NAMALWA (cell line): ENCODE data around the gene CEP85.
A peak's percentile ranks its signal among the peaks of the same experiment; 100 is the strongest.

ENCODE experiments used
- DNase-seq: peaks from one replicate; pipeline ENCODE4 v3.0.0-alpha.2; 2015; ENCODE audit warnings: low spot score

Gene CEP85, protein sequence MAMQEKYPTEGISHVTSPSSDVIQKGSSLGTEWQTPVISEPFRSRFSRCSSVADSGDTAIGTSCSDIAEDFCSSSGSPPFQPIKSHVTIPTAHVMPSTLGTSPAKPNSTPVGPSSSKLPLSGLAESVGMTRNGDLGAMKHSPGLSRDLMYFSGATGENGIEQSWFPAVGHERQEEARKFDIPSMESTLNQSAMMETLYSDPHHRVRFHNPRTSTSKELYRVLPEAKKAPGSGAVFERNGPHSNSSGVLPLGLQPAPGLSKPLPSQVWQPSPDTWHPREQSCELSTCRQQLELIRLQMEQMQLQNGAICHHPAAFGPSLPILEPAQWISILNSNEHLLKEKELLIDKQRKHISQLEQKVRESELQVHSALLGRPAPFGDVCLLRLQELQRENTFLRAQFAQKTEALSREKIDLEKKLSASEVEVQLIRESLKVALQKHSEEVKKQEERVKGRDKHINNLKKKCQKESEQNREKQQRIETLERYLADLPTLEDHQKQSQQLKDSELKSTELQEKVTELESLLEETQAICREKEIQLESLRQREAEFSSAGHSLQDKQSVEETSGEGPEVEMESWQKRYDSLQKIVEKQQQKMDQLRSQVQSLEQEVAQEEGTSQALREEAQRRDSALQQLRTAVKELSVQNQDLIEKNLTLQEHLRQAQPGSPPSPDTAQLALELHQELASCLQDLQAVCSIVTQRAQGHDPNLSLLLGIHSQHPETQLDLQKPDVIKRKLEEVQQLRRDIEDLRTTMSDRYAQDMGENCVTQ

DNA sequence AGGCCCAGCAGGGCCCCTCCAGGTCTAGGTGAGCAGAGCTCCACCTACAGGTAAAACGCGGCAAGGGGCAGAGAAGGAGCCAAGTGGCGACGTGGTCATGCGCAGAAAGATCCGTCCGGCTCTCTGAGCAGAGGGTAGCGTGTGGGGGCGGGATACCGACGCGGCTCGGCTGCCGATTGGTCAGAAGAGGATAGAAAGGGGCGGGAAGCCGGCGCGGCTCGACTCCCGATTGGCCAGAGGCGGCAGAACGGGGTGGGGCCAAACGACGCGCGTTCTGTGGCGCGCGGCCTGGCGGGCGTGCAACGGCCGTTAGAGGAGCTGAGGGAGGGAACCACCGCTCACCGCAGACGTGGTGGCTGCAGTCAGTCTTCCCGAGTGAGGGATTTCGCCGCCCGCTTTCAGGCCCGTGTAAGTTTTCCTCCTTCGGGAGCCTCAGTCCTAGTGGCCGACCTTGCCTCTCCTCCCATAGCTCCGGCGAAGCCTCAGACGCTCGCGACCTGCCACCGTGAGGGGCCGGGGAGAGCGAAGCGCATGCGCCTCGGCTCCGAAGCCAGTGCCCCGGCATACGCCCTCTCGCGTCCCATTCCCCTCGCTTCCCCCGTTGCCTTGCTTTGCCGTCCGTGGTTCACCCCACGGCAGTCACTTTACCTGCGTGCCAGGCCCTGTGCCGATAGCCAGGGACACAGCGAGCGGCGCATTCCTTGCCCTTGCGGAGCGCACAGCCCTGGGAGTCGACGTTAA, at the start of gene CEP85:
Gene CEP85, plus strand, starts transcription at position 298 of the 741 bp plus-strand sequence. CDS start 5,584 bp downstream, outside the sequence.
- peak; percentile 98 for DNase-seq

DNA sequence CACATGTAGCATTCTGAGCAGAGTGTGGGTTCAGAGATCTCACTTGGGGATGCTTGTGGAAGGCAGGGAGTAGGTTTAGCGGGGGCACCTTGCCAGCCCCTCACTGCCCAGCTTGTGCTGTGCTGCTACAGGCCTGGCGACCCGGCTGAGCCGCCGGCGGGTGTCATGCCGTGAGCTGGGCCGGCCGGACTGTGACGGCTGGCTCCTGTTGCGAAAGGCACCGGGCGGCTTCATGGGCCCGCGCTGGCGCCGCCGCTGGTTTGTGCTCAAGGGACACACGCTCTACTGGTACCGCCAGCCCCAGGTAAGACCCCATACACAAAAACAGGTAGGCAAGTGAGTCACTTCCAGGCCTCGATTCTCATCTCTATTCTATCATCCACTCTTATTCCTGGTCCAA, 49.1 kb upstream of the CEP85 start:
- DNase-seq = no peak

DNA sequence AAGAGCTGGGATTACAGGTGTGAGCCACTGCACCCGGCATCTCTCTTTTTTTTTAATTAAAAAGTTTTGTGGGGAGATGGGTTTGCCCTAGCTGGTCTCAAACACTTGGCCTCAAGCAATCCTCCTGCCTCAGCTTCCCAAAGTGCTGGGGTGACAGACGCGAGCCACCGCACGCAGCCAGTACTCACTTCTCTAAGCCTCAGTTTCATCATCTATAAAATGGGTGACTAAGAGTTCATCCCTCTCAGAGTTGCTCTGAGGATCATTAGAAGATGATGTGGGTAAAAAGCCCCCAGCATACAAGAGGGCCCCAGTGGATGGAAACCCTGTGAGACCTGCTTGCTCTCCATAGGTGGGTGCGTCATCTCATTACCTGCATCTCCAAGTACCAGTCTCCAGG, 46.1 kb upstream of the CEP85 start:
- no peak for DNase-seq

DNA sequence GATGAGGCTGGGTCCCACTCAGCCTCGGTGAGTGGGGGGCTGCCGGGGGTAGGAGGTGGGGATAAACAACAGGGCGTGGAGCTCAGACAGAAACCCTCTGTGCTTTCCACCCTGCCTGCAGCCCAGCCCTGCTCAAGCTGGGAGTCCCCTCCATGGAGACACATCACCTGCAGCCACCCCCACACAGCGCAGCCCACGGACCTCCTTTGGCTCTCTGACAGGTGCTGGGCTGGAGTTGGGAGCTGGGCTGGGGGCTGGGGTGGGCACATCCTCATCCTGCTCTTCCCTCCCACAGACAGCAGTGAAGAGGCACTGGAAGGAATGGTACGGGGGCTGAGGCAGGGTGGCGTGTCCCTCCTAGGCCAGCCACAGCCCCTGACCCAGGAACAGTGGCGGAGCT, 45.5 kb upstream of the CEP85 start:
- no peak for DNase-seq

DNA sequence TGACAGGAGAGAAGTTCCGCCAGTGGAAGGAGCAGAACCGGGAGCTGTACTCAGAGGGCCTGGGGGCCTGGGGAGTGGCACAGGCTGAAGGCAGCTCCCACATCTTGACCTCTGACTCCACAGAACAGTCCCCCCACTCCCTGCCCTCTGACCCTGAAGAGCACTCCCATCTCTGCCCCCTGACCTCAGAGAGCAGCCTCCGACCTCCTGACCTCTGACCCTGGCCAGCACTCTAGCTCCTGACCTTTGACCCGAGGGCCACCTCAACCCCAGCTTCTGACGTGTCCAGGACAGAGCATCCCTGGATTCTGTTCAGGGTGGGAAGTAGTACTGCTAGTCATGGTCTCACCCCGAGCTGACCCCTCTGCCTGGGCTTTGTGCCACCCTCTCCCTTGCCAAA, 44.7 kb upstream of the CEP85 start:
- DNase-seq = no peak

DNA sequence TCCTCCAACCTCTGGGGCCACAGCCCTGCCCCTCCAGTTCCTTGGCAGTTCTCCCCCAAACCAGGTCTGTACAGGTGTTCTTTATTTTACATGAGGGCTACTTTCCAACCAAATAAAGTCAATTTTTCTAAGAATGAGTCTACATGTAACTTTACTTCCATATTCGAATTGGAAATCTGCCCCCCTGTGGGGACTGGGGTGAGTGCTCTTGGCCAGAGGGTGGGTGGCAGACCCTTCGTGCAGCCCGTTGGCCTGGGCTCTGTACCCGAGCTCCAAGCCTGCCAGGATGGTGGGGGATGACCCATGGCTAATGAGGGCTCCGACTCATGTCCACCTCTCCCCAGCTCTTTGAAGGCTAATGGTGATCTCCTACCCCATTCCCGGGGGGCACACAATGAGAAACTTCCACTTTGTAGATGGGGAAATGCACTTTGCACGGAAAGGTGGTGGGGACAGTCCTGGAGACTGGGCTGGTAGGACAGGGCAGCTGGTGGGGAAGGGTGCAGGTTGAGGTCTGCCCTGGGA, 44.2 kb upstream of the CEP85 start:
- no peak for DNase-seq

DNA sequence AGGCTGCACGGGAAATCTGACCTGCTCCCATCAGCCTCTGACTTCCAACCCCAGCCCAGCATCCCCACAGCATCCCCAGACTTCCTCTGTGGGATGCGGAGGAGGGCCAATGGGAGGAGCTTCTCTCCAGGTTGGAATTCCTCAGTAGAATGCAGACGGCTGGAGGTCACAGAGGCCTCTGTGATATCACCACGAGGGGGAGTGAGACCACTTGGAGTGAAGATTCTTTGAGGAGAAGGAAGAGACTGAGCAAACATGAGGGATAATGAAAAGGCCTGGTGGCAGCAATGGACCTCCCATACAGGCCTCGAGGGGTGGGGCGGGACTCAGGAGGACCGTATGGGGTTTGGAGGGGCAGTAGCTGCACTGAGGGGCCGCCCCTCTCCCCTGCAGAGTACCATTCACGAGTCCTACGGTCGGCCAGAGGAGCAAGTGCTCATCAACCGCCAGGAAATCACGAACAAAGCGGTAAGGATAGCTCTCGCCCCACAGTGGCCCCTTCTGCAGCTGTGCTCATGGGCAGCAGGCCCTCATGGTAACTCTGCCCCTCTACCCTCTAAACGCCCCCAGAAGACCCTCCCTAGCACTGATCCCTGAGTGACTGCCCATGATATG, 43.5 kb upstream of the CEP85 start, which contains the start of gene CATSPER4:
Gene CATSPER4, plus strand, starts transcription at position 230 of the 615 bp plus-strand sequence. Its CDS starts 26 bp downstream, at position 256.
- no peak for DNase-seq

DNA sequence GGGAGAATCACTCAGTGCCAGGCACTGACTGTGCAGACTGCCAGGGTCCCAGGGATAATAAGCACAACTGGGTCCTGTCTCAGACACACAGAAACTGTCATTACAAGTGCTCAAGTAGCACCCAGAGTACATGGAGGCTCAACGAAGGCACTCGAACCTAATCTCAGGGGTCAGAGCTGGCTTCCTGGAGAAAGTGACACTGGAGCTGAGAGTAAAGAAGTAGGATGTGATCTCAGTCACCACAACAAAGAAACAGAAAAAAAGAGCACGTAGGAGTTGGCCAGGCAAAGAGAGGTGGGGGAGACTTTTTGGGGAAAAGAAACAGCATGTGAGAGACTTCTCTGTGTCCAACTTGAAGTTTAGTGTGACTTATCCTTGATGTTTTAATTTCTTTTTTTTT, 42.3 kb upstream of the CEP85 start:
- no peak for DNase-seq

DNA sequence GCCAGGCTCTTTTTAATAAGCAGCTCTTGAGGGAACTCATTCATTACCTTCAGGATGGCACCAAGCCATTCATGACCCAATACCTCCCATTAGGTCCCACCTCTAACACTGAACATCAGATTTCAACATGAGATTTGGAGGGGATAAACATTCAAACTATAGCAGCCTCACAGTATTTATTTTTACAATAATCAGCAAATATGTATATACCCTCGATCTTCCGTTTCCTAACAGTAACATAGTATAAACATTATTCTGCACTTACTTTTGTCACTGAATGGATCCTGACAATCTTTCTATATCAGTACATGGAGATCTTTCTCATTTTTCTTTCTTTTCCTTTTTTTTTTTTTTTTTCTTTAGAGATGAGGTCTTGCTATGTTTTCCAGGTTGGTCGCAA, 38.2 kb upstream of the CEP85 start:
- DNase-seq = no peak

DNA sequence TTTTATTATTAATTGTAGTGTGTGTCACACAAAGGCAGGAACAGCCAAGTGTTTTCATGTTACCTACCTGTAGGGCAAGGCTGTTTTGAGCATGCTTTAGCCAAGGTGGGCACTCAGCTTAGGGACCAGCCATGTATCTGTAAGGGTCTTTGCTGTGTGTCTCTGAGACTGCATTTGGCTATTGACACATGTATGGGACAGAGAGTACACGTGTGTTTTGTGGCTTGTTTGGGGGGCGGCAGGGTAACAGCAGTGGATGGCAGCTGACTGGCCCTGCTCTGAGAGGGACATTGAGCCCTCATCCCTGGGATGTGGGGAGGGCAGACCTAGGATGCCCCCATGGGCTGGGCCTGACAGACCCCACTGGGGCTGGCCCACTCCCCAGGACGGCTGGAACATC, 36.7 kb upstream of the CEP85 start:
- no peak for DNase-seq

DNA sequence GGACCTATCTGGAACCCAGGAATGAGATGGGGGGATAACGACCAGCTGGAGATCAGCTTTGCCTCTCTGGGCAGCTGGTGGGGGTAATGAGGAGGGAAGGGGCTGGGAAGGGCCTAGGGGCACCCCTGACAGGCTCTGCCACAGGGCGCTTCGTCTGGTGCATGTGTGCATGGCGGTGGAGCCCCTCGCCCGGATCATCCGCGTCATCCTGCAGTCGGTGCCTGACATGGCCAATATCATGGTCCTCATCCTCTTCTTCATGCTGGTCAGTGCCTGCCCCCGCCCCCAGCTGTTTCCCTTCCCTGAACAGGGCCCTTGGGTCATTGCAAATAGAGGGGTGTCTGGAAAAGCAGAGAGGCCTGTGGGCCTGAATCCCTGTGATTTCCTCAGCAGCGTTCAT, 36.2 kb upstream of the CEP85 start:
- DNase-seq = no peak

DNA sequence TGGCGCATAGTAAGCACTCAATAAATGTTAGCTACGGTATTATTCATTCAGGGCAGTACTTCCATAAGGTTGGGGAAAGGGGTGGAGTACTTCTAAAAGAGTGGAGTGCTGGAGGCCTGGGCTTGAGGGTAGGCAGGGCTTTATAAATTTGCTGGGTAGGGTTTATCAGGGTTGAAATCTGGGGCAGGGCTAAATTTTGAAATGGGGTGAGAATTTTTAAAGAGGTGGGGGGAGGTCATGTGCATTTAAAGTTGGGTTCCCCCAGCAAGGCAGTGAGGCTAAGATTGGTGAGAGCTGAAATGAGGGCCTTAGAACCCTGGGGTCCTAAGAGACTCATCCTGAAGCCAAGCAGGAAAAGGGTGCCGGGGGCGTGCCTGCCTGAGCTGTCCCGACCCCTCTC, 33.6 kb upstream of the CEP85 start:
- no peak for DNase-seq

DNA sequence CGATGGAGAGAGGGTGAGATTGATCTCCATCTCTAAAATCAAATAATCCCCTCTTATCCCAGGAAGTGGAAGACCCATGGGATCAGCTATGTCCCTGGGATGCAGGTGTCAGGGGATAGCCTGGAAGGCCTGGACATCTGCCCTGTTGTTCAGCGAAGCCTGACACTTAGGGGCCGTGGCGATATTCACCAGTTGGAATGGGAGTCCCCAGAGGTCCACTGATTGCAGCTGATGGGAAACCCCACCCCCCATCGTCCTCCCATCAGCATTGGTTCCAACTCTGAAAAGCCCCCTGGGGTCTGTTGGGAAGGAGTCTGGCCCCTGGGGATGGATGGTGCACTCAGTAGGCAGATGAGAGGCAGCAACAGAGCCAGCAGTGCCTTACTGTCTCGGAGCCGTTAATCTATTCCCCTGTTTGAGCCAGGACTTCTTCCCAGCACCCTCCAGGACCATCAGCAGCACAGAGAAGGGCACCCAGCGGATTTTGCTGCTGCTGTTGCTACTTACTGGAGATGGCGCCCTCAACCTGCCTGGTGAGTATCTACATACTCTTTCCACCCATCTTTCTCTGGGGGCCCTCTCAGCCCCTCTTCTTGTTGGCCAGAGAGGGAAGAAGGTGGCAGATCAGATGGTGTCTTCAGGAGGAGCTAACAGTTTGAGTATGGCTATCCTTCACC, 30.2 kb upstream of the CEP85 start:
- peak; percentile 24 for DNase-seq

DNA sequence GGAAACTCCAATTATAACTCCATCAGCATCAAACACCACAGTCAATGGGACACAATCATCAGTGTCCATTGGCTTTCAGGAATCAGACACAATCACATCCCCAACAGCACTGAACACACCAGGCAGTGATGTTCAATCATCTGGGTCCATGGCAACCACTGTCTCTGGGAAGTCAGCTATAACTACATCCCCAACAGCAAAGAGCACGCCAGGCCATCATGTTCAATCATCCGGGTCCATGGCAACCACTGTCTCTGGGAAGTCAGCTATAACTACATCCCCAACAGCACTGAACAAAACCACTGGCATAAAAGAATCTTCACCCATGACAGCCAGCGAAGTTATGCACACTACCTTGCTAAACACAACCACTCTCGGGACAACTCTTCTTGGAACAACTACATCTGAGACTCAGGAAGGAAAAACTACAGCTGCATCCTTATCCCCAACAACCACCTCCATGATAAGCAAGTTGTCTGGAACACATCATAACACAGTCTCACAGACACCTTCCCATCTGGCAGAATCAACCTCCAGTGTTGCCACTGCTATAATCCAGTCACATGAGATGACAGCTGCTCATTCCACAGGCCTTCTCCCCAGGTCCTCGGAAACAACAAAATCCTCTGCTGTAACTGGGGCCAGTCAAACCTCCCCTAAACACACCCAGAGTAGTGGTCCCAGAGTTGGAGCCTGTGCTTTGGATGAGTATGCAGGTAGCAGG, 23.7 kb upstream of the CEP85 start:
- no peak for DNase-seq

DNA sequence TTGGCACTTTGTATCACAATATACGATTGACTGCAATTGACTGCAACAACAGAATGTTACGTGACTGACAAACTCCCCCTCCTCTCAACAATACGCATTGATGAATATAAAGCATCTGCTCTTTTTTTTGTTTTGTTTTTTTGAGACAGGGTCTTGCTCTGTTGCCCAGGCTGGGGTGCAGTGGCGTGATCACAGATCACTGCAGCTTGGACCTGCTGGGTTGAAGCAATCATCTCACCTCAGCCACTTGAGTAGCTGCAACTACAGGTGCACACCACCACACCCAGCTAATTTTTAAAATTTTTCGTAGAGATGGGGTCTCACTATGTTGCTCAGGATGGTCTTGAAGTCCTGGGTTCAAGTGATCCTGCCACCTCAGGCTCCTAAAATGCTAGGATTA, 21.3 kb upstream of the CEP85 start:
- no peak for DNase-seq

DNA sequence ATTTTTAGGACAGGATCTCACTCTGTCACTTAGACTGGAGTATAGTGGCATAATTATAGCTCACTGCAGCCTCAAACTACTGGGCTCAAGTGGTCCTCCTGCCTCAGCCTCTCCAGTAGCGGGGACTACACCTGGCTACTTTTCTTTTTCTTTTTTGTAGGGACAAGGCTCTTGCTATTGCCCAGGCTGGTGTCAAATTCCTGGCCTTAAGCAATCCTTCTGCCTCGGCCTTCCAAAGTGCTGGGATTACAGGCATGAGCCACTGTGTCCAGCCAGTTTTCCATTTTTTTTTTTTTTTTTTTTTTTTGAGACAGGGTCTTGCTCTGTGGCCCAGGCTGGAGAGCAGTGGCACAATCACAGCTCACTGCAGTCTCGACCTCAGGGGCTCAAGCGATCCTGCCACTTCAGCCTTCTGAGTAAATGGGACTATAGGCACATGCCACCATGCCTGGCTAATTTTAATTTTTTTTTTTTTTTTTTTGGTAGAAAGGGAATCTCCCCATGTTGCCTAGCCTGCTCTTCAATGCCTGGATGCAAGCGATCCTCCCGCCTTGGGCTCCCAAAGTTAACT, 20.6 kb upstream of the CEP85 start:
- DNase-seq = no peak

DNA sequence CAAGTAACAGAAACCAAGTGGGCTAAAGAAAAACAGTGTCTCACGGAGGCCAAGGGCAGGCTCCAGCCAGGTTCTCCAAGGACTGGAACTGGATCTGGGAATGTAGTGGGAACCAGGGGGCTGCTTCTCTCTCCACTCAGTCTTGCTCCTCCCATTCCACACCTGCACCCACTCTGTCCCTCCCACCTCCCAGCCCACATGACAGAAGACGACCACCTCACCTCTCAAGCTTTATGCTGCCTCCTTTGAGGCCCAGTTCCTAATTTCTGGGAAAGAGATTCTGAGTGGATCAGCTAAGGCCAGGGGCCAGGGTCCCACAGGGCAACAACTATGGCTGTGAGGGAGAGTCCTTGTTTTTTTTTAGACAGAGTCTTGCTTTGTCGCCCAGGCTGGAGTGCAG, 18.8 kb upstream of the CEP85 start:
- DNase-seq = no peak

DNA sequence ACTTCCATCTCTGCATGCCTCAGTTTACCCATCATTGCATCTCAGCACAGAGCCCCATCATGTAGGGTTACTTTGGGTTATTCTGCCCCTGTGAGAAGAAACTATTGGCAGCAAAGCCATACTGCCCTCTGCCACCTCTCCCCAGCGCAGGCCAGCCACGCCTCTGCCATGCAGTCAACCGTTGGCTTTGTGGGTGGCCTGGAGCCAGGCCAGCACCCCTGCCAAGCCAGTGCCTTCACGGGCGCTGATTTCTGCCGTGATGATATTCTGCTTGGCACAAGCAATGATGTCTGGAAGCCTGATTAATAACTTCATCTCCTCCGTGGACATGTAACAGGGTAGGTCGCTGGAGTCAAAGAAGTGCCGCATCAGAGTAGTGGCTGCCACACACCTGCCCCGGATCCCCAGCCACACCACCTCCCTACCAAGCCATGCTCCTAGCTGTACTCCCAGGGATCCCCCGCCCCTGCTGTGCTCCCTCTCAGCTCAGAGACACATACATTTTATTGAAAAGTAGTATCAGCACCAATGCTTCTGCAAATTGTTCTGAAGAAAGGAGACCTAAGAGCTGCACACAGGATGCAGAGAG, 15.0 kb upstream of the CEP85 start:
- no peak for DNase-seq

DNA sequence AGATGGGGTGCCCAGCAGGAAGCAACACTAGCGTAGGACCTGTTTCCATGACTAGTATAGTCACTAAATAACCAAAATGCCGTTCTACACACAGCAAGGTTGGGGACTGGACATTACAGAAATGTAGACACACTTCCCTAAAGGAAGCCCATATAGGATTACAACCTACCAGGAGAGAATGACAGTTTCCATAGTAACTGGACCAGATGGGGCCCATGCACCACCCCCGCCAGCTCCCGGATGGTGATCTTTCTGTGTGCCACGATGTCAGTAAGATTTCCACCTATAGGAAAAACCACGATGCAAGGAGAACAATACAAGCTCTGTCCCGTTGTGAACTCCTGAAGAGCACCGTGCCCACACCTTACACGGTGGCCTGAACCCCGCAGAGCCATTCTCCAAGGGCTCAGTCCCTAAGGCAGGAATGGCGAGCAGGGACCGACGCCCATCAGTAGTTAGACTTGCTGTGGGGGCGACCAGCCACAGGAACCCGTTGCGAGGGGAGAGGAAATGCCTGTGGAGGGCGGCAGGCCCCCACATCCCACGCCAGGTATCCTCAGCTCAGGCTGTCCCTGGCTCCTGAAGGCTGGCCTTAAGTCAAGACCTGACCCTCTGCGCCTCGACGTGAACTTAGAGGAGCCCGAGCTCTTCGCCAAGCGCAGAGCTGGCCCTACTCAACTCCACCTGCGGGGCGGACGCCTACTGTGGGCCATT, 13.6 kb upstream of the CEP85 start:
- no peak for DNase-seq
